Keratinocyte (primary cell): ENCODE measurements around the gene CCDC15. TPM values are rescaled to one million over a fixed set of nuclear protein-coding genes. Genes with fewer than 3 reads are reported as not detected.

Experiments
- DNase-seq: peaks from one replicate; pipeline ENCODE4 v3.0.0-alpha.2; 2011; ENCODE audit warnings: low read depth, missing footprints, low spot score
- FAIRE-seq: peaks from 2 replicates; lab custom pipeline; 2011; peaks lifted over from hg19 to GRCh38; lab: Jason Lieb, UNC
- H2AFZ ChIP-seq: 2 replicates; pipeline ENCODE4 v1.6.0; 2012; ENCODE audit warnings: low read length, control low read depth, inconsistent platforms; ENCODE audit not compliant: control insufficient read depth
- H3K27ac ChIP-seq: 2 replicates; pipeline ENCODE4 v1.5.1; 2011; ENCODE audit warnings: low read length; ENCODE audit not compliant: control insufficient read depth, insufficient read depth
- H3K27me3 ChIP-seq: 3 replicates; pipeline ENCODE4 v1.6.0; 2011; ENCODE audit warnings: low read length; ENCODE audit not compliant: control insufficient read depth, insufficient read depth; ENCODE audit errors: extremely low read depth
- H3K36me3 ChIP-seq, 2 experiments: 2 replicates in 1 of 2; 3 replicates in 1 of 2; pipeline ENCODE4 v1.5.1; 2011; ENCODE audit warnings: low read length in 2 of 2, mild to moderate bottlenecking in 1 of 2; ENCODE audit not compliant: control insufficient read depth in 2 of 2, insufficient read depth in 2 of 2; ENCODE audit errors: extremely low read depth in 1 of 2
- H3K4me1 ChIP-seq: 3 replicates; pipeline ENCODE4 v1.5.1; 2011; ENCODE audit warnings: low read length; ENCODE audit not compliant: control insufficient read depth, insufficient read depth; ENCODE audit errors: extremely low read depth
- H3K4me2 ChIP-seq: 3 replicates; pipeline ENCODE4 v1.6.0; 2011; ENCODE audit warnings: low read depth, low read length; ENCODE audit not compliant: control insufficient read depth, insufficient read depth; ENCODE audit errors: extremely low read depth
- H3K4me3 ChIP-seq, 3 experiments: fragments of 200-600 bp in 1 of 3; sonication (generic) in 1 of 3; 2 replicates in 2 of 3; 3 replicates in 1 of 3; pipeline ENCODE4 v1.5.1; 2011 to 2016; ENCODE audit warnings: low read length in 3 of 3, mild to moderate bottlenecking in 3 of 3, control low read depth in 2 of 3, inconsistent platforms in 1 of 3, low read depth in 1 of 3, mixed read lengths in 1 of 3, mixed run types in 1 of 3, moderate library complexity in 1 of 3; ENCODE audit not compliant: control insufficient read depth in 2 of 3, insufficient read depth in 2 of 3; ENCODE audit errors: extremely low read depth in 1 of 3
- H3K79me2 ChIP-seq: 2 replicates; pipeline ENCODE4 v1.6.0; 2012; ENCODE audit warnings: low read length; ENCODE audit not compliant: control insufficient read depth, insufficient read depth
- H3K9ac ChIP-seq: 3 replicates; pipeline ENCODE4 v1.6.0; 2011; ENCODE audit warnings: low read length; ENCODE audit not compliant: control insufficient read depth, insufficient read depth; ENCODE audit errors: extremely low read depth
- H3K9me1 ChIP-seq: 3 replicates; pipeline ENCODE4 v1.6.0; 2011; ENCODE audit warnings: low read length; ENCODE audit not compliant: control insufficient read depth, insufficient read depth; ENCODE audit errors: extremely low read depth
- H3K9me3 ChIP-seq: 2 replicates; pipeline ENCODE4 v1.5.1; 2012; ENCODE audit warnings: low read depth, low read length; ENCODE audit not compliant: control insufficient read depth
- H4K20me1 ChIP-seq: 3 replicates; pipeline ENCODE4 v1.6.0; 2011; ENCODE audit warnings: low read length; ENCODE audit not compliant: control insufficient read depth, insufficient read depth; ENCODE audit errors: extremely low read depth
- CTCF ChIP-seq, 3 experiments: IDR thresholded peaks in 1 of 3; conservative IDR thresholded peaks in 1 of 3; optimal IDR thresholded peaks in 1 of 3; 2 replicates in 2 of 3; 3 replicates in 1 of 3; pipeline versions ENCODE3 to v1.5.1; 2011; ENCODE audit warnings: low read length in 3 of 3, mild to moderate bottlenecking in 3 of 3, moderate library complexity in 2 of 3, control low read depth in 1 of 3, inconsistent platforms in 1 of 3; ENCODE audit not compliant: insufficient read depth in 2 of 3; ENCODE audit errors: extremely low read depth in 1 of 3
- EZH2 ChIP-seq: IDR thresholded peaks from one replicate; pipeline ENCODE4 v1.6.1; 2012; ENCODE audit warnings: inconsistent platforms, mild to moderate bottlenecking, low read length, moderate library complexity
- dilution Hi-C: fragments of 300-500 bp; cut with MboI; formaldehyde crosslinking; loops from one replicate; pipeline ENCODE4 v1.7.0; 2020; ENCODE audit warnings: low sequenced_read_pairs; ENCODE audit not compliant: extremely low pct_ligation_motif_present
- polyA plus RNA-seq, 5 experiments: library from polyadenylated mRNA; depleted of rRNA in 3 of 5; stranded (reverse) in 3 of 5; stranded (forward) in 1 of 5; unstranded in 1 of 5; fragments of >200 nt; gene quantifications; 1 replicate in 1 of 5; 2 replicates in 3 of 5; 3 replicates in 1 of 5; pipeline versions ENCODE4 v1.2.1 to v1.2.3, GENCODE V29; 2011 to 2012; ENCODE audit warnings: missing spikeins in 2 of 5, low read depth in 1 of 5, low replicate concordance in 1 of 5

Gene CCDC15
- polyA plus RNA-seq, 1 donor (not counting 4 experiments of a cell fraction or from before 2014, with no cell fraction given): 2.0 TPM

GRCh38 chr11:125072218-125072960 lies 118.4 kb downstream of the CCDC15 start:
- Histone ChIP-seq H2AFZ (no peak overlapping the region), H3K9me3 (no peaks in the 10 kb centered on the region), H4K20me1 (no peaks in the 10 kb centered on the region), H3K36me3 (no peaks in the 10 kb centered on the region), H3K27ac (no peak overlapping the region), H3K4me2 (no peak overlapping the region), H3K4me1 (peaks cover 35% of the 10 kb centered on the region), H3K27me3 (no peaks in the 10 kb centered on the region), H3K4me3 (no peak overlapping the region), H3K79me2 (no peaks in the 10 kb centered on the region), H3K9ac (no peak overlapping the region), H3K9me1 (no peaks in the 10 kb centered on the region)
- DNase-seq (no peak), FAIRE-seq (no peak)
- dilution Hi-C loops: no loop called here
- no peak for TF ChIP-seq CTCF (optimal IDR thresholded peaks at IDR 0.05 in 1 of 3, IDR thresholded peaks at IDR 0.05 in 1 of 3, conservative IDR thresholded peaks at IDR 0.05 in 1 of 3; ENCODE audit: extremely low read depth in 1 of 3, insufficient read depth in 2 of 3, low read length in 3 of 3)
- TF ChIP-seq EZH2: no peak

GRCh38 chr11:125072961-125073590 lies 119.1 kb downstream of the CCDC15 start:
- DNase-seq: no peak
- no peaks in the 10 kb centered on the region for H3K27me3 ChIP-seq
- no peaks in the 10 kb centered on the region for H3K36me3 ChIP-seq
- H4K20me1 ChIP-seq: no peaks in the 10 kb centered on the region
- H3K9me1 ChIP-seq: no peaks in the 10 kb centered on the region
- H3K4me3 ChIP-seq: no peak overlapping the region
- H3K79me2 ChIP-seq: no peaks in the 10 kb centered on the region
- no peak overlapping the region for H3K4me2 ChIP-seq
- peaks cover 35% of the 10 kb centered on the region for H3K4me1 ChIP-seq
- no peak overlapping the region for H3K27ac ChIP-seq
- H3K9ac ChIP-seq: no peak overlapping the region
- H2AFZ ChIP-seq: no peak overlapping the region
- dilution Hi-C loops: no loop called here
- no peak for FAIRE-seq
- no peak for TF ChIP-seq EZH2
- TF ChIP-seq CTCF (optimal IDR thresholded peaks at IDR 0.05 in 1 of 3, IDR thresholded peaks at IDR 0.05 in 1 of 3, conservative IDR thresholded peaks at IDR 0.05 in 1 of 3; ENCODE audit: extremely low read depth in 1 of 3, insufficient read depth in 2 of 3, low read length in 3 of 3): no peak
- no peaks in the 10 kb centered on the region for H3K9me3 ChIP-seq
